Caco-2 (cell line): Measurements from ENCODE around the gene GID8. TPM values are rescaled to one million over a fixed set of nuclear protein-coding genes. Genes with fewer than 3 reads are reported as not detected.

Experiments
- BruUV-seq: library from RNA; stranded (reverse); fragments of 400-500 nt; replicated peaks from 2 replicates; lab custom pipeline; 2021; lab: Mats Ljungman, UMichigan
- CTCF ChIA-PET: fragments of 300-600 bp; sonication (Branson Sonifier 250); formaldehyde crosslinking; loops from one replicate; lab custom pipeline; 2022; ENCODE audit warnings: antibody characterized with exemption; lab: Charles Lee
- POLR2A ChIA-PET: fragments of 300-600 bp; sonication (Branson Sonifier 250); formaldehyde crosslinking; loops from one replicate; lab custom pipeline; 2022; ENCODE audit warnings: antibody characterized with exemption; lab: Charles Lee
- DNase-seq, 2 experiments: peaks; one replicate each; pipeline versions ENCODE4 v3.0.0 to v3.0.0-alpha.2; 2020 to 2022
- H3K27me3 ChIP-seq: replicated peaks from 2 replicates; pipeline ENCODE4 v1.6.0; 2011; ENCODE audit warnings: low read length; ENCODE audit not compliant: control insufficient read depth, insufficient read depth
- H3K36me3 ChIP-seq: 2 replicates; pipeline ENCODE4 v1.5.1; 2011; ENCODE audit warnings: low read length; ENCODE audit not compliant: control insufficient read depth, insufficient read depth
- H3K4me1 ChIP-seq: fragments of 250-450 bp; sonication (Bioruptor Pico); 2 replicates; pipeline ENCODE4 v1.5.1; 2020; ENCODE audit warnings: mild to moderate bottlenecking
- H3K4me3 ChIP-seq: 2 replicates; pipeline ENCODE4 v1.5.1; 2011; ENCODE audit warnings: low read depth, mild to moderate bottlenecking, control low read depth, low read length
- H3K9me3 ChIP-seq: fragments of 250-450 bp; sonication (Bioruptor Pico); 2 replicates; pipeline ENCODE4 v1.5.1; 2020; ENCODE audit warnings: mild to moderate bottlenecking, moderate library complexity
- H3K27ac Mint-ChIP-seq: one replicate; pipeline ENCODE4 v1.8.0; 2022; ENCODE audit warnings: mixed read lengths; ENCODE audit not compliant: unreplicated experiment
- H3K27me3 Mint-ChIP-seq: one replicate; pipeline ENCODE4 v1.8.0; 2022; ENCODE audit warnings: mixed read lengths; ENCODE audit not compliant: insufficient read depth, unreplicated experiment
- H3K36me3 Mint-ChIP-seq: one replicate; pipeline ENCODE4 v1.8.0; 2022; ENCODE audit warnings: mild to moderate bottlenecking, mixed read lengths; ENCODE audit not compliant: insufficient read depth, unreplicated experiment
- H3K4me1 Mint-ChIP-seq: one replicate; pipeline ENCODE4 v1.8.0; 2022; ENCODE audit warnings: low read depth, mixed read lengths; ENCODE audit not compliant: unreplicated experiment
- H3K4me3 Mint-ChIP-seq: one replicate; pipeline ENCODE4 v1.8.0; 2022; ENCODE audit warnings: mild to moderate bottlenecking, moderate library complexity, mixed read lengths; ENCODE audit not compliant: unreplicated experiment
- H3K9me3 Mint-ChIP-seq: one replicate; pipeline ENCODE4 v1.8.0; 2022; ENCODE audit warnings: mixed read lengths; ENCODE audit not compliant: unreplicated experiment
- CTCF ChIP-seq, 2 experiments: fragments of 200-600 bp in 1 of 2; IDR thresholded peaks; 1 replicate in 1 of 2; 2 replicates in 1 of 2; pipeline versions ENCODE4 v1.5.1 to v1.8.0; 2011 to 2022; ENCODE audit warnings: antibody characterized with exemption in 1 of 2, control low read depth in 1 of 2, inconsistent platforms in 1 of 2, low read depth in 1 of 2, low read length in 1 of 2, mild to moderate bottlenecking in 1 of 2, moderate library complexity in 1 of 2; ENCODE audit not compliant: insufficient read depth in 1 of 2, severe bottlenecking in 1 of 2, unreplicated experiment in 1 of 2
- intact Hi-C: fragments of 100-400 bp; cut with micrococcal nuclease; formaldehyde crosslinking; loops from one replicate; pipeline ENCODE4 v1.10.0; 2022; ENCODE audit not compliant: unreplicated experiment
- total RNA-seq: library from RNA; stranded (reverse); gene quantifications from 2 replicates; pipeline ENCODE4 v1.2.3, GENCODE V29; 2022

Gene GID8
- total RNA-seq, 1 experiment from 2014 or later, result 133 TPM

- Histone ChIP-seq H3K36me3 (peaks cover 16% of the 10 kb centered on the region), H3K27me3 (no peaks in the 10 kb centered on the region), H3K4me1 (peaks cover 45% of the 10 kb centered on the region), H3K9me3 (no peaks in the 10 kb centered on the region), H3K4me3 (no peak overlapping the region)
- TSS peak; percentile 20 for BruUV-seq
- TF ChIP-seq CTCF (IDR thresholded peaks at IDR 0.05; ENCODE audit: insufficient read depth in 1 of 2, low read depth in 1 of 2, low read length in 1 of 2, severe bottlenecking in 1 of 2, unreplicated experiment in 1 of 2), result no peak
- Mint-ChIP-seq H3K4me1 (peaks cover 35% of the 10 kb centered on the region), H3K36me3 (peaks cover 74% of the 10 kb centered on the region), H3K27ac (peak overlapping the region; percentile 93), H3K27me3 (no peaks in the 10 kb centered on the region), H3K4me3 (peak overlapping the region; percentile 85), H3K9me3 (no peaks in the 10 kb centered on the region)
- ChIA-PET CTCF (interaction anchor here (0.5 to 2.8 kb wide), 13 partner anchors 12 to 267 kb away, joined by 3 to 12 read pairs (median 4); no protein-coding TSS in a partner anchor), POLR2A (interaction anchor here (0.6 to 1.5 kb wide), 4 partner anchors 18 to 94 kb away, joined by 4 to 10 read pairs (median 6); partner anchors contain the start of genes GID8 and TCFL5)
- intact Hi-C loops, result loop anchor here (2.0 kb wide), 1 partner anchor 59 kb away; no protein-coding TSS in a partner anchor
- peak; percentile 85 to 87 for DNase-seq
Observed at GRCh38 chr20:62955519-62956386, 17.8 kb downstream of the GID8 start.

- intact Hi-C loops, result no loop called here
- Histone ChIP-seq H3K4me3 (no peak overlapping the region), H3K4me1 (peaks cover 41% of the 10 kb centered on the region), H3K9me3 (no peaks in the 10 kb centered on the region), H3K27me3 (no peaks in the 10 kb centered on the region), H3K36me3 (peaks cover 16% of the 10 kb centered on the region)
- DNase-seq, result no peak
- Mint-ChIP-seq H3K27me3 (no peaks in the 10 kb centered on the region), H3K27ac (peak overlapping the region; percentile 93), H3K4me3 (no peak overlapping the region), H3K36me3 (peaks cover 70% of the 10 kb centered on the region), H3K4me1 (peaks cover 35% of the 10 kb centered on the region), H3K9me3 (no peaks in the 10 kb centered on the region)
- TF ChIP-seq CTCF (IDR thresholded peaks at IDR 0.05; ENCODE audit: insufficient read depth in 1 of 2, low read depth in 1 of 2, low read length in 1 of 2, severe bottlenecking in 1 of 2, unreplicated experiment in 1 of 2), result no peak
- BruUV-seq, result no TSS peak
- POLR2A ChIA-PET, result interaction anchor here (1.0 to 1.5 kb wide), 2 partner anchors 9 to 20 kb away, joined by 3 to 4 read pairs; no protein-coding TSS in a partner anchor
- CTCF ChIA-PET, result interaction anchor here (0.6 to 1.7 kb wide), 2 partner anchors 16 to 19 kb away, joined by 3 to 12 read pairs; no protein-coding TSS in a partner anchor
Observed at GRCh38 chr20:62956387-62957135, 18.6 kb downstream of the GID8 start.
